ENCODE measurements around the gene GRIN3A. TPM values are rescaled to one million over a fixed set of nuclear protein-coding genes. Genes with fewer than 3 reads are reported as not detected.

Gene GRIN3A
- total RNA-seq, 4 donors from 2014 or later = 0.39 TPM; not detected in 3

- TF ChIP-seq CTCF (IDR thresholded peaks at IDR 0.05) = no peak
- TF ChIP-seq POLR2A (IDR thresholded peaks at IDR 0.05) = no peak
- TF ChIP-seq EP300 (IDR thresholded peaks at IDR 0.05) = no peak
- 85 to 86% methylated on average over 6 of the region's 6 CpGs for WGBS, 2 donors
- Histone ChIP-seq H3K27ac (no peak overlapping the region), H3K9me3 (no peaks in the 10 kb centered on the region), H3K4me3 (no peak overlapping the region), H3K4me1 (no peaks in the 10 kb centered on the region), H3K27me3 (no peaks in the 10 kb centered on the region), H3K36me3 (no peaks in the 10 kb centered on the region)
- no peak for DNase-seq (ENCODE audit: low spot score in 2 of 2)
Measured at GRCh38 chr9:101524371-101524770, 214.1 kb downstream of the GRIN3A start.

Other genes starting within 250 kb of the GRIN3A start
- 10 to 100 TPM; 17.8 to 28.5 (median 23.8) TPM for gene RNF20, start 204.8 kb downstream of the GRIN3A start, total RNA-seq
- not detected for gene PPP3R2, start 143.7 kb downstream of the GRIN3A start, total RNA-seq